ENCODE results near the gene RAMP2.

RAMP2 gene

GRCh38 chr17:42804918-42805367, 43.9 kb downstream of the RAMP2 start:
- DNase-seq, result no peak
- Histone ChIP-seq H3K27ac (ENCODE audit: low read length) (no peak overlapping the region), H3K9me3 (replicated peaks; ENCODE audit: insufficient read depth, low read length) (no peaks in the 10 kb centered on the region), H3K9me2 (replicated peaks; ENCODE audit: insufficient read depth, low read length) (no peaks in the 10 kb centered on the region), H3K9ac (ENCODE audit: low read length) (no peak overlapping the region), H3K4me3 (ENCODE audit: low read length) (no peak overlapping the region), H2AFZ (ENCODE audit: low read length) (no peak overlapping the region), H3K79me2 (ENCODE audit: low read length) (no peaks in the 10 kb centered on the region), H3K4me1 (ENCODE audit: low read length) (no peaks in the 10 kb centered on the region), H3K4me2 (ENCODE audit: low read depth, low read length) (no peak overlapping the region), H3F3A (ENCODE audit: insufficient read depth, low read length) (no peaks in the 10 kb centered on the region), H3K27me3 (replicated peaks; ENCODE audit: insufficient read depth, low read length) (no peaks in the 10 kb centered on the region), H4K20me1 (ENCODE audit: insufficient read depth, low read length) (no peaks in the 10 kb centered on the region), H3K36me3 (replicated peaks; ENCODE audit: insufficient read depth, low read length) (no peaks in the 10 kb centered on the region)
- TF ChIP-seq EZH2 (optimal IDR thresholded peaks at IDR 0.05; ENCODE audit: low read depth, low read length), result no peak
- TF ChIP-seq CTCF (IDR thresholded peaks at IDR 0.05; ENCODE audit: low read length), result no peak

GRCh38 chr17:42806249-42806648, 45.2 kb downstream of the RAMP2 start:
- TF ChIP-seq EZH2phosphoT487 (IDR thresholded peaks at IDR 0.05; ENCODE audit: low read length) (no peak), EZH2 (optimal IDR thresholded peaks at IDR 0.05; ENCODE audit: low read depth, low read length) (no peak), CTCF (IDR thresholded peaks at IDR 0.05; ENCODE audit: low read length) (no peak)

GRCh38 chr17:42809250-42809649, 48.2 kb downstream of the RAMP2 start:
- 0 out of 2 replicates have a peak, but pooled peaks cover 3% of the 10 kb centered on the region for H3K36me3 ChIP-seq (replicated peaks; ENCODE audit: insufficient read depth, low read length)
- H3K9me3 ChIP-seq (replicated peaks; ENCODE audit: insufficient read depth, low read length), result no peaks in the 10 kb centered on the region
- no peak overlapping the region for H3K27ac ChIP-seq (ENCODE audit: low read length)
- DNase-seq, result no peak
- TF ChIP-seq EZH2phosphoT487 (IDR thresholded peaks at IDR 0.05; ENCODE audit: low read length) (no peak), CTCF (IDR thresholded peaks at IDR 0.05; ENCODE audit: low read length) (no peak), EZH2 (optimal IDR thresholded peaks at IDR 0.05; ENCODE audit: low read depth, low read length) (no peak)
- H3K79me2 ChIP-seq (ENCODE audit: low read length), result no peaks in the 10 kb centered on the region
- no peaks in the 10 kb centered on the region for H3K4me1 ChIP-seq (ENCODE audit: low read length)
- H3K4me3 ChIP-seq (ENCODE audit: low read length), result no peak overlapping the region
- H3K9me2 ChIP-seq (replicated peaks; ENCODE audit: insufficient read depth, low read length), result no peaks in the 10 kb centered on the region
- H3K4me2 ChIP-seq (ENCODE audit: low read depth, low read length), result no peak overlapping the region
- H2AFZ ChIP-seq (ENCODE audit: low read length), result no peak overlapping the region
- no peaks in the 10 kb centered on the region for H4K20me1 ChIP-seq (ENCODE audit: insufficient read depth, low read length)
- H3K27me3 ChIP-seq (replicated peaks; ENCODE audit: insufficient read depth, low read length), result no peaks in the 10 kb centered on the region
- H3K9ac ChIP-seq (ENCODE audit: low read length), result no peak overlapping the region
- H3F3A ChIP-seq (ENCODE audit: insufficient read depth, low read length), result no peaks in the 10 kb centered on the region

More at GRCh38 chr17:42806249-42806648, 45.2 kb downstream of the RAMP2 start:
- H3K27ac ChIP-seq (ENCODE audit: low read length), result no peak overlapping the region
- H2AFZ ChIP-seq (ENCODE audit: low read length), result no peak overlapping the region
- H3F3A ChIP-seq (ENCODE audit: insufficient read depth, low read length), result no peaks in the 10 kb centered on the region
- no peak overlapping the region for H3K4me2 ChIP-seq (ENCODE audit: low read depth, low read length)
- DNase-seq, result no peak
- H3K36me3 ChIP-seq (replicated peaks; ENCODE audit: insufficient read depth, low read length), result no peaks in the 10 kb centered on the region
- no peaks in the 10 kb centered on the region for H3K27me3 ChIP-seq (replicated peaks; ENCODE audit: insufficient read depth, low read length)
- H3K4me3 ChIP-seq (ENCODE audit: low read length), result no peak overlapping the region
- no peaks in the 10 kb centered on the region for H3K4me1 ChIP-seq (ENCODE audit: low read length)
- H3K9ac ChIP-seq (ENCODE audit: low read length), result no peak overlapping the region
- H3K9me2 ChIP-seq (replicated peaks; ENCODE audit: insufficient read depth, low read length), result no peaks in the 10 kb centered on the region
- H3K9me3 ChIP-seq (replicated peaks; ENCODE audit: insufficient read depth, low read length), result no peaks in the 10 kb centered on the region
- H3K79me2 ChIP-seq (ENCODE audit: low read length), result no peaks in the 10 kb centered on the region
- H4K20me1 ChIP-seq (ENCODE audit: insufficient read depth, low read length), result no peaks in the 10 kb centered on the region
